ENCODE data around the gene TFAP2A.

DNA sequence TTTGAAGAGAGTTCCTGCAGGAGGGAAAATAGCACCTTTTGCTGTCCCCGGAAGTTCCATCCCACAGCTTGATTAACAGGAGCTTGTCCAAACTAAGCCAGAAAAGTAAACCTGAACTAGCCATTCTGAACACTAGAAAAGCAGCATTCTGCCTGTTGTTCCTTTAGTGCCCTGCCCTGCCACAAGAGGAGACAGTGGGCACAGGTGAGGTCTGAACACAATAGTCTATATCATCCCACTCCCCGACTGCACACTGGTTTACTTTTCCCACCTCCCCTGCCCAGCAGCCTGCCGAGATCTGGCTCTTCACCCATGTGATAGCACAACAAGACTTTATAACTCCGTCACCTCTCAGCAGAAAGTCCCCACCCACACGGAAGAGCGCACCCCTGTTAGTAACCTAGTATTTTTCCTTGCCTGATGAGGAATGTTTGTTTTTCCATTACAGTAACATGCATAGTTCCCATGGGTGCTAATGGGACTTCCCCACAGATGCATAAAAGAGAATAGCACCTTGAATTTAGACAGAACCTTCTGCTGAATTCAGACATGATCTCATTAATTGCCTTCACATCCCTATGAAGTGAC is 59.7 kb downstream of the TFAP2A start:
- TF ChIP-seq, protein P1, sequence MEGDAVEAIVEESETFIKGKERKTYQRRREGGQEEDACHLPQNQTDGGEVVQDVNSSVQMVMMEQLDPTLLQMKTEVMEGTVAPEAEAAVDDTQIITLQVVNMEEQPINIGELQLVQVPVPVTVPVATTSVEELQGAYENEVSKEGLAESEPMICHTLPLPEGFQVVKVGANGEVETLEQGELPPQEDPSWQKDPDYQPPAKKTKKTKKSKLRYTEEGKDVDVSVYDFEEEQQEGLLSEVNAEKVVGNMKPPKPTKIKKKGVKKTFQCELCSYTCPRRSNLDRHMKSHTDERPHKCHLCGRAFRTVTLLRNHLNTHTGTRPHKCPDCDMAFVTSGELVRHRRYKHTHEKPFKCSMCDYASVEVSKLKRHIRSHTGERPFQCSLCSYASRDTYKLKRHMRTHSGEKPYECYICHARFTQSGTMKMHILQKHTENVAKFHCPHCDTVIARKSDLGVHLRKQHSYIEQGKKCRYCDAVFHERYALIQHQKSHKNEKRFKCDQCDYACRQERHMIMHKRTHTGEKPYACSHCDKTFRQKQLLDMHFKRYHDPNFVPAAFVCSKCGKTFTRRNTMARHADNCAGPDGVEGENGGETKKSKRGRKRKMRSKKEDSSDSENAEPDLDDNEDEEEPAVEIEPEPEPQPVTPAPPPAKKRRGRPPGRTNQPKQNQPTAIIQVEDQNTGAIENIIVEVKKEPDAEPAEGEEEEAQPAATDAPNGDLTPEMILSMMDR (conservative IDR thresholded peaks at IDR 0.05 in 1 of 2, IDR thresholded peaks at IDR 0.05 in 1 of 2; ENCODE audit: low read depth in 1 of 2, low read length in 2 of 2), result no peak
- no peak for TF ChIP-seq EZH2 (IDR thresholded peaks at IDR 0.05; ENCODE audit: low read length, missing control alignments)

Data from fibroblast of lung (primary cell).